GM08714 (cell line): ENCODE results near the gene VAV1.
"Not testable (repeated sequence)": the region's sequence is repeated elsewhere in the genome, so short reads cannot be mapped to it uniquely, and the experiment has no call there.

Source experiments
- H3K4me3 ChIP-seq: fragments of 200-500 bp; sonication (Bioruptor generic); 2 replicates; pipeline ENCODE4 v1.5.1; 2014; ENCODE audit warnings: mild to moderate bottlenecking, low read length, inconsistent platforms
- ZNF274 ChIP-seq: IDR thresholded peaks from 2 replicates; pipeline ENCODE4 v1.6.1; 2012; ENCODE audit warnings: mild to moderate bottlenecking, low read depth, low read length

The VAV1 gene

GRCh38 chr19:6765738-6766356, 6.7 kb upstream of the VAV1 start:
- H3K4me3 ChIP-seq: no peak overlapping the region

GRCh38 chr19:6766357-6767080, 6.0 kb upstream of the VAV1 start:
- H3K4me3 ChIP-seq: peak overlapping the region; percentile 70
- TF ChIP-seq ZNF274: no peak

More at GRCh38 chr19:6765738-6766356, 6.7 kb upstream of the VAV1 start:
- TF ChIP-seq ZNF274: no peak

- TF ChIP-seq ZNF274: no peak
- peak overlapping the region; percentile 70 for H3K4me3 ChIP-seq
Observed at GRCh38 chr19:6767081-6767356, 5.5 kb upstream of the VAV1 start.

GRCh38 chr19:6767357-6768235, 4.9 kb upstream of the VAV1 start, which contains the start of gene SH2D3A:
Gene SH2D3A, minus strand, starts transcription at chr19:6767435. Its CDS starts 3,687 bp downstream, at chr19:6763748.
- peak within 1 kb of the TSS; percentile 70 for H3K4me3 ChIP-seq
- TF ChIP-seq ZNF274: no peak

- H3K4me3 ChIP-seq: peak overlapping the region; percentile 70; the same call in 1 of the 2 replicates
- TF ChIP-seq ZNF274: no peak
Observed at GRCh38 chr19:6768236-6768785, 4.2 kb upstream of the VAV1 start.

GRCh38 chr19:6769006-6769619, 3.4 kb upstream of the VAV1 start:
- TF ChIP-seq ZNF274: no peak
- no peak overlapping the region for H3K4me3 ChIP-seq

GRCh38 chr19:6771648-6772027, 870 bp upstream of the VAV1 start:
- H3K4me3 ChIP-seq: not testable (repeated sequence)

- peak overlapping the region; percentile 93 for H3K4me3 ChIP-seq
- TF ChIP-seq ZNF274: no peak
Observed at GRCh38 chr19:6772866-6773322, 386 bp downstream of the VAV1 start.

GRCh38 chr19:6773323-6773931, 919 bp downstream of the VAV1 start:
- no peak for TF ChIP-seq ZNF274
- peak overlapping the region; percentile 93 for H3K4me3 ChIP-seq

- H3K4me3 ChIP-seq: no peak overlapping the region; the same call in 1 of the 2 replicates
- TF ChIP-seq ZNF274: no peak
Observed at GRCh38 chr19:6774821-6775707, 2.6 kb downstream of the VAV1 start.

GRCh38 chr19:6776045-6776444, 3.5 kb downstream of the VAV1 start:
- not testable (repeated sequence) for H3K4me3 ChIP-seq

GRCh38 chr19:6776999-6777398, 4.5 kb downstream of the VAV1 start:
- no peak for TF ChIP-seq ZNF274
- H3K4me3 ChIP-seq: no peak overlapping the region

GRCh38 chr19:6777434-6777833, 4.9 kb downstream of the VAV1 start:
- H3K4me3 ChIP-seq: no peak overlapping the region
- no peak for TF ChIP-seq ZNF274
